ENCODE data around the gene CSRP1. TPM values are rescaled to one million over a fixed set of nuclear protein-coding genes. Genes with fewer than 3 reads are reported as not detected.

CSRP1 gene
- total and polyA plus RNA-seq, 2 donors (not counting 1 experiment from before 2014, with no cell fraction given): 23.8 to 36.7 TPM

DNA sequence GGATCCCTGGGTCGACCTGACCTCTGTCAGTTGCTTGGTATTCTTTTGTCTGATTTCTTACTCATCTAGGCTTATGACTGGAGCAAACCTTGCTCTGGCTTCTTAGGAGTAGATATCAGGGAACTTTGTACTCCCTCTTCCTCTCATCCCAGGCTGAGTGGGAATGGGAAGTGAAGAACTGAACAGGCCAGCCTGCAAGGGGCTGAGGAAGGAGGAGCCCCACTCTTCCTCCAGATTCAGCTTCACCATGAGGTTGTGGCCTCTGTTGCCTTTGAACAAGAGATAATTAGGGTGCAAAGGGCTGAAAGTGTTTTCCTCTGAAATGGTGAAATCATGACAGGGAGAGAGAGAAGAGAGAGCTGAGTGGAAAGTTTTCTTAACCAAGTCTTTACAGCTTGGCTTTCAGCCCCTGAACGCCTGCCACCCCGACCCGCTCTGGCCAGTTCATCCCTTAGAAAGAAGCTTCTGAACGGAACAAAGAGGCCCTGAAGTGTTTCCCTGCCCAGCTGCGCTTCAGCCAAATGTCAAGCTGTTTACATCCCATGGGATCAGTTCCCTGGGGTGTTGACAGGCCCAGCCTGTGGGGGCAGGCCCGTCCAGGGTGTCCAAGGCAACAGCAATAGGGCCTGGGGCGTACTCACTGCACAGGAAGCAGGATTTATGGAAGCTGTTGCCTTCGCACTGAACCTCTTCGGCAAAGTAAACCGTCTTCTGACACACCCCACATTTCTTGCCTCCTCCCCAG lies 11.2 kb downstream of the CSRP1 start:
- Histone ChIP-seq H3K9ac (ENCODE audit: low read length) (no peak overlapping the region), H3K9me3 (ENCODE audit: control extremely low read depth in 1 of 3, control insufficient read depth in 2 of 3, insufficient read depth in 1 of 3, low read length in 2 of 3) (peaks cover 0 to 10% (median 0%) of the 10 kb centered on the region in 3 donors), H3K27ac (ENCODE audit: low read length in 2 of 2) (no peak overlapping the region), H3K4me3 (ENCODE audit: control extremely low read depth in 1 of 5, extremely low read depth in 1 of 5, insufficient read depth in 1 of 5, low read depth in 2 of 5, low read length in 4 of 5) (no peak overlapping the region), H3K4me1 (ENCODE audit: control insufficient read depth in 2 of 2, insufficient read depth in 2 of 2, low read length in 2 of 2) (no peaks in the 10 kb centered on the region), H2AFZ (ENCODE audit: insufficient read depth, low read depth, low read length, poor library complexity, severe bottlenecking) (no peak overlapping the region), H3K79me2 (ENCODE audit: control insufficient read depth, insufficient read depth, low read length) (peaks cover 16% of the 10 kb centered on the region), H4K20me1 (ENCODE audit: control insufficient read depth, insufficient read depth, low read length, poor library complexity, severe bottlenecking) (no peaks in the 10 kb centered on the region), H3K36me3 (replicated peaks in 1 of 2; ENCODE audit: control extremely low read depth in 1 of 2, control insufficient read depth in 1 of 2, extremely low read depth in 1 of 2, insufficient read depth in 2 of 2, low read length in 1 of 2) (peaks cover 0 to 21% of the 10 kb centered on the region in 2 experiments), H3K27me3 (replicated peaks in 1 of 4; ENCODE audit: control extremely low read depth in 1 of 4, control insufficient read depth in 3 of 4, insufficient read depth in 4 of 4, low read length in 3 of 4) (no peaks in the 10 kb centered on the region), H3K4me2 (replicated peaks; ENCODE audit: low read depth, low read length, poor library complexity, severe bottlenecking) (no peak overlapping the region)
- ATAC-seq (ENCODE audit: low read depth) (no peak), DNase-seq (no peak)
- ChIA-PET CTCF (interaction anchor here (1.2 to 6.1 kb wide), 4 partner anchors 11 to 48 kb away, joined by 3 to 46 read pairs (median 5); partner anchors contain the start of gene CSRP1), POLR2A (no interaction called here)
- 92% methylated on average over 9 of the region's 11 CpGs for WGBS (ENCODE audit: insufficient coverage)
- TF ChIP-seq, protein P1, sequence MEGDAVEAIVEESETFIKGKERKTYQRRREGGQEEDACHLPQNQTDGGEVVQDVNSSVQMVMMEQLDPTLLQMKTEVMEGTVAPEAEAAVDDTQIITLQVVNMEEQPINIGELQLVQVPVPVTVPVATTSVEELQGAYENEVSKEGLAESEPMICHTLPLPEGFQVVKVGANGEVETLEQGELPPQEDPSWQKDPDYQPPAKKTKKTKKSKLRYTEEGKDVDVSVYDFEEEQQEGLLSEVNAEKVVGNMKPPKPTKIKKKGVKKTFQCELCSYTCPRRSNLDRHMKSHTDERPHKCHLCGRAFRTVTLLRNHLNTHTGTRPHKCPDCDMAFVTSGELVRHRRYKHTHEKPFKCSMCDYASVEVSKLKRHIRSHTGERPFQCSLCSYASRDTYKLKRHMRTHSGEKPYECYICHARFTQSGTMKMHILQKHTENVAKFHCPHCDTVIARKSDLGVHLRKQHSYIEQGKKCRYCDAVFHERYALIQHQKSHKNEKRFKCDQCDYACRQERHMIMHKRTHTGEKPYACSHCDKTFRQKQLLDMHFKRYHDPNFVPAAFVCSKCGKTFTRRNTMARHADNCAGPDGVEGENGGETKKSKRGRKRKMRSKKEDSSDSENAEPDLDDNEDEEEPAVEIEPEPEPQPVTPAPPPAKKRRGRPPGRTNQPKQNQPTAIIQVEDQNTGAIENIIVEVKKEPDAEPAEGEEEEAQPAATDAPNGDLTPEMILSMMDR (IDR thresholded peaks at IDR 0.05): no peak
- no peak for TF ChIP-seq EZH2 (IDR thresholded peaks at IDR 0.05; ENCODE audit: borderline replicate concordance, insufficient read depth, low read depth, low read length, poor library complexity, severe bottlenecking)
- intact Hi-C loops (cut with micrococcal nuclease): no loop called here
- no peak overlapping the region for H3K27ac Mint-ChIP-seq
- H3K4me1 Mint-ChIP-seq: no peaks in the 10 kb centered on the region
- H3K27me3 Mint-ChIP-seq: no peaks in the 10 kb centered on the region
- H3K9me3 Mint-ChIP-seq (ENCODE audit: insufficient read depth): no peaks in the 10 kb centered on the region
- no peak overlapping the region for H3K4me3 Mint-ChIP-seq
